ENCODE measurements around the gene ANKS1A.
A peak's percentile ranks its signal among the peaks of the same experiment; 100 is the strongest.
"Not testable (repeated sequence)": the region's sequence is repeated elsewhere in the genome, so short reads cannot be mapped to it uniquely, and the experiment has no call there.

The ANKS1A gene

GRCh38 chr6:34887753-34888513, 1.1 kb upstream of the ANKS1A start, which contains the start of gene TAF11:
TAF11 (minus strand) TSS chr6:34888042; CDS start chr6:34887957, 85 bp downstream.
- peak within 1 kb of the TSS; percentile 62; the same call in 1 of the 2 replicates for H3K27ac ChIP-seq (ENCODE audit: low read depth, low read length)

DNA sequence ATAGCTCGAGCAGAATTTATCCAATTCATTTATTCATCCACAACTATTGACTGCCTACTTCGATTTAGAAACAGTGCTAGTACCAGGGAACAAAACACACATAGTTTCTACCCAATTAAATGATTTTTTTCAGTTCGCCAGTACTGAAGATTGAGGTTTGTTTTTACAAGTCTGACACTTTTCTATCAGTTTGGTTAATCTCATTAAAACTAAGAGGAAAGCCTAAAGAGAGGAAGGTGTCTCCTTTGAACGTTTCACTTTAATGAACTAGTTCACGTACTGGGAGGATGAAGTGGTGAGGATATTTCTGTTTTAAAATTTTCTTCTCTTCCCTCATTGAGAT, 570 bp upstream of the ANKS1A start:
- Histone ChIP-seq H3K27ac (ENCODE audit: low read depth, low read length) (peak overlapping the region; percentile 62; the same call in 1 of the 2 replicates), H3K4me1 (ENCODE audit: control insufficient read depth, insufficient read depth, low read length) (0 out of 2 replicates have a peak, but pooled peaks cover 3% of the 10 kb centered on the region), H3K9ac (ENCODE audit: low read length) (peak overlapping the region; percentile 90), H3K4me3 (ENCODE audit: low read depth, low read length) (peak overlapping the region; percentile 95), H3K27me3 (ENCODE audit: control insufficient read depth, insufficient read depth, low read length) (no peaks in the 10 kb centered on the region), H3K9me3 (ENCODE audit: control insufficient read depth, insufficient read depth, low read depth, low read length) (no peaks in the 10 kb centered on the region), H3K36me3 (ENCODE audit: control insufficient read depth, insufficient read depth, low read length) (peaks cover 13% of the 10 kb centered on the region; the same call in 1 of the 2 replicates)

More at GRCh38 chr6:34887753-34888513, 1.1 kb upstream of the ANKS1A start, which contains the start of gene TAF11:
- Histone ChIP-seq H3K4me1 (ENCODE audit: control insufficient read depth, insufficient read depth, low read length) (0 out of 2 replicates have a peak, but pooled peaks cover 3% of the 10 kb centered on the region), H3K9ac (ENCODE audit: low read length) (peak within 1 kb of the TSS; percentile 90), H3K4me3 (ENCODE audit: low read depth, low read length) (peak within 1 kb of the TSS; percentile 95), H3K9me3 (ENCODE audit: control insufficient read depth, insufficient read depth, low read depth, low read length) (no peaks in the 10 kb centered on the region), H3K27me3 (ENCODE audit: control insufficient read depth, insufficient read depth, low read length) (no peaks in the 10 kb centered on the region), H3K36me3 (ENCODE audit: control insufficient read depth, insufficient read depth, low read length) (peaks cover 14% of the 10 kb centered on the region; the same call in 1 of the 2 replicates)

- Histone ChIP-seq H3K27ac (ENCODE audit: low read depth, low read length) (no peak overlapping the region), H3K27me3 (ENCODE audit: control insufficient read depth, insufficient read depth, low read length) (no peaks in the 10 kb centered on the region), H3K9ac (ENCODE audit: low read length) (peak overlapping the region; percentile 31), H3K4me3 (ENCODE audit: low read depth, low read length) (peak overlapping the region; percentile 95), H3K36me3 (ENCODE audit: control insufficient read depth, insufficient read depth, low read length) (0 out of 2 replicates have a peak, but pooled peaks cover 1% of the 10 kb centered on the region), H3K4me1 (ENCODE audit: control insufficient read depth, insufficient read depth, low read length) (0 out of 2 replicates have a peak, but pooled peaks cover 3% of the 10 kb centered on the region), H3K9me3 (ENCODE audit: control insufficient read depth, insufficient read depth, low read depth, low read length) (no peaks in the 10 kb centered on the region)
These were observed 1.5 kb downstream of the ANKS1A start for GRCh38 chr6:34890533-34890925.

DNA sequence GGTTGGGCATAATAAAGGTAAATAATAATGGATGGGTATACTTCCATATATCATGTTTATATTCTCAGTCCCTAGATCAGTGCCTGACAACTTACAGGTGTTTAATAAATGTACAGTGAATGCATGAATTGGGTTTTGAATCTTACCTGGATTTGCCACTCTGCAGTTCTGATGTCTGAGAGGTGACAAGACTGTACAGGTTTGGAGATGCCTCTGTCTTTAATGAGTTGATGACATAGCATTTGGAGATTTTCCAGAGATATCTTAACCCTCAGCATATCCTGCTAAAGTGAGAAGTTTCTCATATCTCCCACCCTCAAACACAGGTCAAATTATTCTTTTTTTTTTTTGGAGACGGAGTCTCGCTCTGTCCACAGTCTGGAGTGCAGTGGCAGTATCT, 2.2 kb downstream of the ANKS1A start:
- no peak overlapping the region for H3K9ac ChIP-seq (ENCODE audit: low read length)
- no peak overlapping the region for H3K27ac ChIP-seq (ENCODE audit: low read depth, low read length)
- H3K4me3 ChIP-seq (ENCODE audit: low read depth, low read length), result no peak overlapping the region
- H3K36me3 ChIP-seq (ENCODE audit: control insufficient read depth, insufficient read depth, low read length), result no peaks in the 10 kb centered on the region
- H3K9me3 ChIP-seq (ENCODE audit: control insufficient read depth, insufficient read depth, low read depth, low read length), result no peaks in the 10 kb centered on the region
- no peaks in the 10 kb centered on the region for H3K27me3 ChIP-seq (ENCODE audit: control insufficient read depth, insufficient read depth, low read length)
- H3K4me1 ChIP-seq (ENCODE audit: control insufficient read depth, insufficient read depth, low read length), result 0 out of 2 replicates have a peak, but pooled peaks cover 3% of the 10 kb centered on the region

GRCh38 chr6:34894693-34895092, 5.6 kb downstream of the ANKS1A start:
- Histone ChIP-seq H3K36me3 (ENCODE audit: control insufficient read depth, insufficient read depth, low read length) (no peaks in the 10 kb centered on the region), H3K27ac (ENCODE audit: low read depth, low read length) (no peak overlapping the region), H3K9ac (ENCODE audit: low read length) (no peak overlapping the region), H3K9me3 (ENCODE audit: control insufficient read depth, insufficient read depth, low read depth, low read length) (no peaks in the 10 kb centered on the region), H3K27me3 (ENCODE audit: control insufficient read depth, insufficient read depth, low read length) (no peaks in the 10 kb centered on the region), H3K4me1 (ENCODE audit: control insufficient read depth, insufficient read depth, low read length) (0 out of 2 replicates have a peak, but pooled peaks cover 3% of the 10 kb centered on the region), H3K4me3 (ENCODE audit: low read depth, low read length) (no peak overlapping the region)

- Histone ChIP-seq H3K9me3 (ENCODE audit: control insufficient read depth, insufficient read depth, low read depth, low read length) (no peaks in the 10 kb centered on the region), H3K4me3 (ENCODE audit: low read depth, low read length) (no peak overlapping the region), H3K27ac (ENCODE audit: low read depth, low read length) (no peak overlapping the region), H3K9ac (ENCODE audit: low read length) (no peak overlapping the region), H3K36me3 (ENCODE audit: control insufficient read depth, insufficient read depth, low read length) (no peaks in the 10 kb centered on the region), H3K27me3 (ENCODE audit: control insufficient read depth, insufficient read depth, low read length) (no peaks in the 10 kb centered on the region), H3K4me1 (ENCODE audit: control insufficient read depth, insufficient read depth, low read length) (no peaks in the 10 kb centered on the region)
These were observed 8.1 kb downstream of the ANKS1A start for GRCh38 chr6:34897130-34897529.

DNA sequence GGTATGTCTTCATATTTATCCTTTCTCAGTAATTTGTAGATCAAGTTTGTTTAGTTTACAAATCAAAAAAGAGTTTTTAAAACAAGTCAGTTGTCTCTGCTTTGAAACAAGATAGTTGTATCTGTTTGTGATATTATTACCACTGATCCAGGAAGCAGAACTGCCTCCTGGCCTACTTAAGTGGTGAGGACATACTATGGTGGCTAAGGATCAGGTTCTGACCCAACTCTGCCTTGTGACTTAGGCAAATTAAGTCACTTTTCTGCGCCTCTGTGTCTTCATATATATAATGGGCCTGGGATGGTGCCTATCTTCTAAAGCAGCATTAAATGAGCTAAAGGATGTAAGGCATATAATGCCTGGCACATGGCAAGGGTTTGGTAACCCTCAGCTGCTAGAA, 8.7 kb downstream of the ANKS1A start:
- no peak overlapping the region for H3K27ac ChIP-seq (ENCODE audit: low read depth, low read length)
- no peak overlapping the region for H3K9ac ChIP-seq (ENCODE audit: low read length)
- H3K4me1 ChIP-seq (ENCODE audit: control insufficient read depth, insufficient read depth, low read length), result no peaks in the 10 kb centered on the region
- H3K27me3 ChIP-seq (ENCODE audit: control insufficient read depth, insufficient read depth, low read length), result no peaks in the 10 kb centered on the region
- no peaks in the 10 kb centered on the region for H3K9me3 ChIP-seq (ENCODE audit: control insufficient read depth, insufficient read depth, low read depth, low read length)
- no peaks in the 10 kb centered on the region for H3K36me3 ChIP-seq (ENCODE audit: control insufficient read depth, insufficient read depth, low read length)
- no peak overlapping the region for H3K4me3 ChIP-seq (ENCODE audit: low read depth, low read length)

DNA sequence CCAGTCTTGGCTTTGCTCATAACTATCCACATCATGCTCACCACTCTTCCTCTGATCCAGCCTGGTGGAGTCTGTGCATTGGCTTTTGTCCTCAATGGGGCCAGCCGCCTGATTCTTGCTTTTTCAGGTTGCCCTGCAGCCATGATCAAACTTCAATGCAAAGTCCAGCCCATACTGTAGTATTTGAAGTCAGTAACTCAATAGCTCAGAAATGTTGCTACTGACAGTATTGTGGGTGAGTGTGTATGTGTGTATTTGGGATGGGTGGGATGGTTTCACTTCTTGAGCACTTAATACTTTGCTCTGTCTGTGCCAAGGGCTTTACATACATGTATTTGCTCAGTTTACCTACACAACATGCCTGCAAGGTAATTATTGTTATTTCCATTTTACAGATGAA, 10.7 kb downstream of the ANKS1A start:
- not testable (repeated sequence) for H3K27ac ChIP-seq (ENCODE audit: low read depth, low read length); H3K4me3 ChIP-seq (ENCODE audit: low read depth, low read length); H3K9ac ChIP-seq (ENCODE audit: low read length); H3K27me3 ChIP-seq (ENCODE audit: control insufficient read depth, insufficient read depth, low read length); H3K9me3 ChIP-seq (ENCODE audit: control insufficient read depth, insufficient read depth, low read depth, low read length); H3K36me3 ChIP-seq (ENCODE audit: control insufficient read depth, insufficient read depth, low read length); H3K4me1 ChIP-seq (ENCODE audit: control insufficient read depth, insufficient read depth, low read length)

DNA sequence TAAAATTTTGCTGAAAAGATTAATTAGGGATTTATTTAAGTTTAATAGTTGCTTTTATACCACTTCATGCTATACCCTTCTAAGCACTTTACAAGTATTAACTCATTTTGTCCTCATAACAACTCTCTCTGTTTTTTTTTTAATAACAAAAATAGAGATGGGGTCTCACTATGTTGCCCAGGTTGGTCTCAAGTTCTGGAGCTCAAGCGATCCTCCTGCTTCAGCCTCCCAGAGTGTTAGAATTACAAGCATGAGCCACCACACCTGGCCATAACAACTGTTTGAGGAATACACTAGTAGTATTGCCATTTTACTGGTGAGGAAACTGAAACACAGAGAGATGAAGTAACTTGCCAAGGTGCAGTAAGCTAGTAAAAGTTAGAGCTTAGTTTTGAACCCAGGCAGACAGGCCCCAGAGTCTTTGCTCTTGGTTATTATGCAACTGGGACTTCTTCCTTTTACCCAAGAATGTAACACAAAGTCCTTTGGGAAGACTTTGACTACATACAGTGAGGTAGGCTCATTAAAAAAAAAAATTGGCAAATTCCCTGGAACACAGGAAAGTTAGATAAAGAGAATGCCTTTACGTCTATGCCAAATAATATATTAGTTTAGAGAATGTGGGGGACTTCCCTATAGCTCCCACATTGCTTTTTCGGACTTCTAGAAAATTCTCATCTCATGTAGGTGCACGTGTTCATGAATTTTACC, 11.4 kb downstream of the ANKS1A start:
- H3K27ac ChIP-seq (ENCODE audit: low read depth, low read length), result no peak overlapping the region
- H3K4me3 ChIP-seq (ENCODE audit: low read depth, low read length), result no peak overlapping the region
- no peaks in the 10 kb centered on the region for H3K9me3 ChIP-seq (ENCODE audit: control insufficient read depth, insufficient read depth, low read depth, low read length)
- H3K36me3 ChIP-seq (ENCODE audit: control insufficient read depth, insufficient read depth, low read length), result no peaks in the 10 kb centered on the region
- no peaks in the 10 kb centered on the region for H3K4me1 ChIP-seq (ENCODE audit: control insufficient read depth, insufficient read depth, low read length)
- no peaks in the 10 kb centered on the region for H3K27me3 ChIP-seq (ENCODE audit: control insufficient read depth, insufficient read depth, low read length)
- no peak overlapping the region for H3K9ac ChIP-seq (ENCODE audit: low read length)

DNA sequence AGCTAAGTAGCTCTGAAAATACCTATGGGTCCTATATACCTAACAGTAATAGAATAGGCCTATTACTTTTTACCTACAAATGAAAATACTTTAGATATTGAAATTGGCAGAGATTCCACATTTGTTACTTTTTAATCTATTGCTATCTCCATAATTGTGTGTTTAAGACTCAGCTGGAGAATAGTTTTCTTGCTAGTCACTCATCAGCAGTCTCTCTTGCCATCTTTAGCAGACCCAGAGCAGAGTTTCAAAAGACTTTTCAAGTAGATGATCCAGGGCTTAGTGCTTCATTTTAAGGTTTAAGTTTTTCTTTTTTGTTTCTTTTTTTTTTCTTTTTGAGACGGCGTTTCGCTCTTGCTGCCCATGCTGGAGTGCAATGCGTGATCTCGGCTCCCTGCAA, 12.9 kb downstream of the ANKS1A start:
- H3K9ac ChIP-seq (ENCODE audit: low read length), result no peak overlapping the region
- H3K27ac ChIP-seq (ENCODE audit: low read depth, low read length), result no peak overlapping the region
- no peaks in the 10 kb centered on the region for H3K4me1 ChIP-seq (ENCODE audit: control insufficient read depth, insufficient read depth, low read length)
- no peaks in the 10 kb centered on the region for H3K9me3 ChIP-seq (ENCODE audit: control insufficient read depth, insufficient read depth, low read depth, low read length)
- H3K4me3 ChIP-seq (ENCODE audit: low read depth, low read length), result no peak overlapping the region
- no peaks in the 10 kb centered on the region for H3K36me3 ChIP-seq (ENCODE audit: control insufficient read depth, insufficient read depth, low read length)
- no peaks in the 10 kb centered on the region for H3K27me3 ChIP-seq (ENCODE audit: control insufficient read depth, insufficient read depth, low read length)

- H3K27ac ChIP-seq (ENCODE audit: low read depth, low read length), result no peak overlapping the region
These were observed 16.0 kb downstream of the ANKS1A start for GRCh38 chr6:34904990-34905613.

More at GRCh38 chr6:34904990-34905613, 16.0 kb downstream of the ANKS1A start:
- no peaks in the 10 kb centered on the region for H3K36me3 ChIP-seq (ENCODE audit: control insufficient read depth, insufficient read depth, low read length)
- H3K9me3 ChIP-seq (ENCODE audit: control insufficient read depth, insufficient read depth, low read depth, low read length), result no peaks in the 10 kb centered on the region
- H3K27me3 ChIP-seq (ENCODE audit: control insufficient read depth, insufficient read depth, low read length), result no peaks in the 10 kb centered on the region
- H3K4me3 ChIP-seq (ENCODE audit: low read depth, low read length), result no peak overlapping the region
- no peak overlapping the region for H3K9ac ChIP-seq (ENCODE audit: low read length)
- H3K4me1 ChIP-seq (ENCODE audit: control insufficient read depth, insufficient read depth, low read length), result no peaks in the 10 kb centered on the region

All from HUES6 (cell line).